Liver (tissue), 9 donors: ENCODE results near the gene RGS3. TPM values are rescaled to one million over a fixed set of nuclear protein-coding genes. Genes with fewer than 3 reads are reported as not detected.

Experiments
- DNase-seq: peaks from one replicate; pipeline ENCODE4 v3.0.0-alpha.2; 2017; ENCODE audit warnings: low spot score
- H3K27ac ChIP-seq, 2 donors: one replicate each; pipeline ENCODE4 v1.7.0; 2013; ENCODE audit warnings: inconsistent platforms in 2 of 2, low read length in 2 of 2, control low read depth in 1 of 2, low read depth in 1 of 2, mild to moderate bottlenecking in 1 of 2
- H3K27me3 ChIP-seq, 4 donors: one replicate each; pipeline versions ENCODE4 v1.6.1 to v1.7.0; 2013; ENCODE audit warnings: low read length in 3 of 4, inconsistent platforms in 1 of 4, mild to moderate bottlenecking in 1 of 4, moderate library complexity in 1 of 4; ENCODE audit not compliant: control insufficient read depth in 4 of 4, insufficient read depth in 4 of 4
- H3K36me3 ChIP-seq, 4 donors: one replicate each; pipeline versions ENCODE4 v1.6.1 to v1.7.0; 2013; ENCODE audit warnings: low read length in 3 of 4, mild to moderate bottlenecking in 3 of 4, low read depth in 1 of 4, moderate library complexity in 1 of 4; ENCODE audit not compliant: control insufficient read depth in 4 of 4, insufficient read depth in 3 of 4
- H3K4me1 ChIP-seq, 4 donors: one replicate each; pipeline versions ENCODE4 v1.6.1 to v1.7.0; 2013; ENCODE audit warnings: low read length in 3 of 4, mild to moderate bottlenecking in 3 of 4, moderate library complexity in 1 of 4; ENCODE audit not compliant: control insufficient read depth in 4 of 4, insufficient read depth in 4 of 4
- H3K4me3 ChIP-seq, 3 donors: one replicate each; pipeline versions ENCODE4 v1.6.1 to v1.7.0; 2013; ENCODE audit warnings: low read length in 3 of 3, control low read depth in 1 of 3, low read depth in 1 of 3, mild to moderate bottlenecking in 1 of 3
- H3K9ac ChIP-seq, 2 donors: one replicate each; pipeline ENCODE4 v1.7.0; 2013; ENCODE audit warnings: low read length in 2 of 2, mild to moderate bottlenecking in 2 of 2, moderate library complexity in 2 of 2, control low read depth in 1 of 2, low read depth in 1 of 2
- H3K9me3 ChIP-seq, 4 donors: one replicate each; pipeline versions ENCODE4 v1.6.1 to v1.7.0; 2013; ENCODE audit warnings: low read length in 3 of 4; ENCODE audit not compliant: control insufficient read depth in 4 of 4
- ATF3 ChIP-seq: IDR thresholded peaks from 2 replicates; pipeline ENCODE4 v1.6.1; 2016; ENCODE audit warnings: antibody characterized with exemption
- CTCF ChIP-seq: fragments of 150-350 bp; IDR thresholded peaks from 2 replicates; pipeline ENCODE4 v1.5.1; 2017; ENCODE audit warnings: improper control_type of control experiment, low read depth, low read length; ENCODE audit not compliant: missing input control
- EGR1 ChIP-seq, 2 donors: IDR thresholded peaks; 2 replicates each; pipeline ENCODE4 v1.6.1; 2016 to 2018; ENCODE audit warnings: antibody characterized with exemption in 2 of 2, low read depth in 2 of 2
- FOXA1 ChIP-seq: IDR thresholded peaks from 2 replicates; pipeline ENCODE4 v1.6.1; 2016; ENCODE audit warnings: antibody characterized with exemption
- GABPA ChIP-seq, 2 donors: IDR thresholded peaks in 1 of 2; conservative IDR thresholded peaks in 1 of 2; 2 replicates each; pipeline ENCODE4 v1.6.1; 2016; ENCODE audit warnings: antibody characterized with exemption in 2 of 2, mild to moderate bottlenecking in 1 of 2, moderate library complexity in 1 of 2
- HNF4A ChIP-seq, 2 donors: conservative IDR thresholded peaks; 2 replicates each; pipeline ENCODE4 v1.6.1; 2016; ENCODE audit warnings: antibody characterized with exemption in 2 of 2, mild to moderate bottlenecking in 2 of 2
- HNF4G ChIP-seq: IDR thresholded peaks from 2 replicates; pipeline ENCODE4 v1.6.1; 2016; ENCODE audit warnings: antibody characterized with exemption
- MAX ChIP-seq: IDR thresholded peaks from 2 replicates; pipeline ENCODE4 v1.6.1; 2016; ENCODE audit warnings: antibody characterized with exemption
- NR2F2 ChIP-seq: IDR thresholded peaks from 2 replicates; pipeline ENCODE4 v1.6.1; 2016; ENCODE audit warnings: antibody characterized with exemption
- RAD21 ChIP-seq, 2 donors: IDR thresholded peaks; 2 replicates each; pipeline ENCODE4 v1.6.1; 2016; ENCODE audit warnings: antibody characterized with exemption in 2 of 2, mild to moderate bottlenecking in 2 of 2
- RXRA ChIP-seq, 2 donors: IDR thresholded peaks; 2 replicates each; pipeline ENCODE4 v1.6.1; 2017 to 2018; ENCODE audit warnings: antibody characterized with exemption in 2 of 2, mild to moderate bottlenecking in 1 of 2
- SP1 ChIP-seq: IDR thresholded peaks from 2 replicates; pipeline ENCODE4 v1.6.1; 2018; ENCODE audit warnings: antibody characterized with exemption, mild to moderate bottlenecking
- TAF1 ChIP-seq: conservative IDR thresholded peaks from 2 replicates; pipeline ENCODE4 v1.6.1; 2016; ENCODE audit warnings: antibody characterized with exemption, mild to moderate bottlenecking
- WGBS: extraction: QIAGEN DNeasy Blood & Tissue Kit; methylation state at CpG from one replicate; pipeline ENCODE4 v1.1.7; 2013; 5-methylcytosine and 5-hydroxymethylcytosine counted together
- polyA plus RNA-seq, 2 donors: library from polyadenylated mRNA; stranded (reverse) in 1 of 2; unstranded in 1 of 2; fragments of 200-250 nt in 1 of 2; fragments of >200 nt in 1 of 2; fragmentation: Nextera tagmentation in 1 of 2; extraction: Ambion mirVana in 1 of 2; gene quantifications; one replicate each; pipeline versions ENCODE4 v1.2.1 to v1.2.3, GENCODE V29; 2013 to 2015
- total RNA-seq, 2 donors: library from RNA; depleted of rRNA; stranded (reverse); fragments of >200 nt; gene quantifications; one replicate each; pipeline ENCODE4 v1.2.3, GENCODE V29; 2014
- donor health status: healthy.
- donor health status: healthy.
- donor health status: healthy.
- donor health status: healthy.
- donor health status: healthy.

RGS3 gene
- total and polyA plus RNA-seq, 4 donors, result 13.0 to 65.0 (median 28.3) TPM

- no peak for DNase-seq
These were observed 74.6 kb downstream of the RGS3 start for GRCh38 chr9:113538131-113538530.

GRCh38 chr9:113538701-113539430 is 75.3 kb downstream of the RGS3 start:
- H3K36me3 ChIP-seq, result peaks cover 0 to 8% (median 4%) of the 10 kb centered on the region in 4 donors
- H3K27me3 ChIP-seq, result no peaks in the 10 kb centered on the region
- no peaks in the 10 kb centered on the region for H3K4me1 ChIP-seq
- no peak overlapping the region for H3K27ac ChIP-seq
- H3K4me3 ChIP-seq, result no peak overlapping the region
- no peaks in the 10 kb centered on the region for H3K9me3 ChIP-seq
- 94% methylated on average over 14 of the region's 14 CpGs for WGBS
- no peak for TF ChIP-seq RXRA (IDR thresholded peaks at IDR 0.05)
- no peak for TF ChIP-seq CTCF
- TF ChIP-seq GABPA (IDR thresholded peaks at IDR 0.05 in 1 of 2, conservative IDR thresholded peaks at IDR 0.05 in 1 of 2), result no peak
- no peak for TF ChIP-seq ATF3
- TF ChIP-seq HNF4G, result no peak
- no peak for TF ChIP-seq MAX
- no peak for TF ChIP-seq RAD21 (IDR thresholded peaks at IDR 0.05)
- no peak for TF ChIP-seq FOXA1
- TF ChIP-seq SP1, result no peak
- no peak for TF ChIP-seq NR2F2
- DNase-seq, result no peak
- no peak overlapping the region for H3K9ac ChIP-seq

More at GRCh38 chr9:113538131-113538530, 74.6 kb downstream of the RGS3 start:
- no peak for TF ChIP-seq TAF1
- TF ChIP-seq ATF3, result no peak
- TF ChIP-seq HNF4A (conservative IDR thresholded peaks at IDR 0.05), result no peak
- Histone ChIP-seq H3K9me3 (no peaks in the 10 kb centered on the region), H3K36me3 (peaks cover 0 to 8% (median 4%) of the 10 kb centered on the region in 4 donors), H3K4me3 (no peak overlapping the region), H3K27ac (no peak overlapping the region), H3K27me3 (no peaks in the 10 kb centered on the region), H3K9ac (no peak overlapping the region), H3K4me1 (no peaks in the 10 kb centered on the region)
- 84% methylated on average over 5 of the region's 5 CpGs for WGBS

GRCh38 chr9:113540466-113540865 is 76.9 kb downstream of the RGS3 start:
- H3K4me3 ChIP-seq, result no peak overlapping the region
- 78% methylated on average over 6 of the region's 6 CpGs for WGBS
- no peak overlapping the region for H3K27ac ChIP-seq
- no peaks in the 10 kb centered on the region for H3K9me3 ChIP-seq
- TF ChIP-seq FOXA1, result no peak
- no peak for TF ChIP-seq EGR1 (IDR thresholded peaks at IDR 0.05; ENCODE audit: low read depth in 2 of 2)
- peaks cover 2 to 12% (median 10%) of the 10 kb centered on the region in 4 donors for H3K4me1 ChIP-seq
- DNase-seq, result no peak
- peaks cover 0 to 8% (median 4%) of the 10 kb centered on the region in 4 donors for H3K36me3 ChIP-seq
- no peak overlapping the region for H3K9ac ChIP-seq
- no peaks in the 10 kb centered on the region for H3K27me3 ChIP-seq
